NCI-H460 (cell line): ENCODE measurements around the gene ZNF280C. TPM values are rescaled to one million over a fixed set of nuclear protein-coding genes. Genes with fewer than 3 reads are reported as not detected.
"Not testable (repeated sequence)": the region's sequence is repeated elsewhere in the genome, so short reads cannot be mapped to it uniquely, and the experiment has no call there.

Experiments used
- DNase-seq: peaks from one replicate; pipeline ENCODE4 v3.0.0-alpha.2; 2016; ENCODE audit warnings: low read depth; ENCODE audit errors: extremely low read depth
- polyA plus RNA-seq: library from polyadenylated mRNA; depleted of rRNA; stranded (reverse); fragments of >200 nt; gene quantifications from 2 replicates; pipeline ENCODE4 v1.2.3, GENCODE V29; 2014; cell fraction: nucleus; rRNA removed
- total RNA-seq: library from RNA; depleted of rRNA; stranded (reverse); fragments of >200 nt; shearing (Covaris generic); gene quantifications from 2 replicates; pipeline ENCODE4 v1.2.3, GENCODE V29; 2014; rRNA removed

Gene ZNF280C, protein sequence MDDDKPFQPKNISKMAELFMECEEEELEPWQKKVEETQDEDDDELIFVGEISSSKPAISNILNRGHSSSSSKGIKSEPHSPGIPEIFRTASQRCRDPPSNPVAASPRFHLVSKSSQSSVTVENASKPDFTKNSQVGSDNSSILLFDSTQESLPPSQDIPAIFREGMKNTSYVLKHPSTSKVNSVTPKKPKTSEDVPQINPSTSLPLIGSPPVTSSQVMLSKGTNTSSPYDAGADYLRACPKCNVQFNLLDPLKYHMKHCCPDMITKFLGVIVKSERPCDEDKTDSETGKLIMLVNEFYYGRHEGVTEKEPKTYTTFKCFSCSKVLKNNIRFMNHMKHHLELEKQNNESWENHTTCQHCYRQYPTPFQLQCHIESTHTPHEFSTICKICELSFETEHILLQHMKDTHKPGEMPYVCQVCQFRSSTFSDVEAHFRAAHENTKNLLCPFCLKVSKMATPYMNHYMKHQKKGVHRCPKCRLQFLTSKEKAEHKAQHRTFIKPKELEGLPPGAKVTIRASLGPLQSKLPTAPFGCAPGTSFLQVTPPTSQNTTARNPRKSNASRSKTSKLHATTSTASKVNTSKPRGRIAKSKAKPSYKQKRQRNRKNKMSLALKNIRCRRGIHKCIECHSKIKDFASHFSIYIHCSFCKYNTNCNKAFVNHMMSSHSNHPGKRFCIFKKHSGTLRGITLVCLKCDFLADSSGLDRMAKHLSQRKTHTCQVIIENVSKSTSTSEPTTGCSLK
- total RNA-seq, result 32.8 and 34.2 TPM in 2 replicates
- 19.6 and 29.6 TPM in 2 replicates for polyA plus RNA-seq

DNA sequence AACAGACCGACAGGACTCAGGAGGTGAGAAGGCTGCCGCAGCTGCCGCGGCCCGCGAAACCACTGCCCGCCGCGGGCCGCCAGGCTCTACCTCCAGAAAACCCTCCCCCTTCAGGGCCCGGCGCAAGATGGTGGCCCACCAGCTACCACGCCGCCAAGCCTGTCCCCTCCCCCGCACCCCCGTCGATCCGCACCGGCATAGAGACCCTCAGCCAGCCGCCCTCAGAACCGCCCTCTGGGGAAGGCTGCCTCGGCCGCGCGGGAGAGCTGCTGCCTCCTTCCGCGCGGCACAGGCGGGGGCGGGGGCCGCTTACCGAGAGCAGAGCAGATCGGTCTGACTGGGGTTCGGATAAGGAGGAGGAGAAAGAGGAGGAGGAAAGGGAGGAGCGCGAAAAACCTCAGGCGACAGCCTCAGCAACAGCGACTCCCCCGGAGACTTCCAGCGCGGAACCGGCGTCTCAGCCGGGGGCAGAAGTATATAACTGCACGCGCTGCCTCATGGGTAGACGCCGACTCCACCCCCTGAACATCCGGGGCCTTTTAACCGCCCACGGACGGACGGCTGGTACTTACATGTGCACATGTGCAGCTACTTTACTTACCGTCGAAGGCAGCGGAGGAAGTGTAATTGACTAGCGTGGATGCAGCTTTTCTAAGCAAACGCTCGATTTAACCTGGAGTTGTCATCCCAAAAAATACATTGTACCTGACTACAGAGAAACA is at the start of gene ZNF280C:
Gene ZNF280C, minus strand, starts transcription at position 451 of the 722 bp plus-strand sequence. CDS start 8,450 bp downstream, outside the sequence.
- peak; percentile 95 for DNase-seq

DNA sequence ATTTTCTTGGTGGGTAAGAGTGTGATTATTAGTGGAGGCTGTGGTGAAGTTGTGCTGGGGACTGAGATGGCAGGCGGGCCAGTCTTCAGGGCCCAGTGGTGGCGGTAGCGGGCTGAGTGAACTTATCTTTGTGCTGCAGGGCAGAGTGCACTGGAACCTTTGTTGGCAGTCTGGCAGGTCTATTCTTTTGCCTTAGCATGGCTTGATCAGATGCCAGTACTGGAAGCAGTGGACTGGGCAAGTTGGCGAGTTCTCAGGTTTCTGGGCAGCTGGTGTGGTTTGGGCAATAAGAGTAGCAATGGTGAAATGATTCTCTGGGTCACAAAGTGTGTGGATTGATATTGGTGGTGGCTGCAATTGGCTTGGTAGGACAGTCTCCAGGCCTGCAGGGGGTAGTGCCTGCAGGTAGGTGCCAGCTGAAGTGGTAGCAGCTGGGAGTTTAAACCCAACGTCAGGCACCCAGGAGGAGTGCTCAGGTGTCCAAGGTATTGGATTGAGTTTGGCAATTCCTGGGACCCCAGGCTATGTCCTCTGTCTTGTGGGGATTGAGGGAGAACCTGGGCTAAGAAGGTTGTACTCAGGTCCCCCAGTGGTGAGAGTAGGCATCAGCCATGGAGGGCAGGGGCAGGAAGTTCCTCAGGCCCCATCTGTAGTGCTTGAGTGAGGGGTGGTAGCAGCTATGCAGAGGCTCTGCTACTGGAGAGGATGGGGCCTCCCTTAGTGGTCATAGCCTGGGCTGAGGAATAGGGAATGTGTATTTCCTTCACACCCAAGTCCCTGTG is 36.1 kb upstream of the ZNF280C start:
- DNase-seq, result no peak

DNA sequence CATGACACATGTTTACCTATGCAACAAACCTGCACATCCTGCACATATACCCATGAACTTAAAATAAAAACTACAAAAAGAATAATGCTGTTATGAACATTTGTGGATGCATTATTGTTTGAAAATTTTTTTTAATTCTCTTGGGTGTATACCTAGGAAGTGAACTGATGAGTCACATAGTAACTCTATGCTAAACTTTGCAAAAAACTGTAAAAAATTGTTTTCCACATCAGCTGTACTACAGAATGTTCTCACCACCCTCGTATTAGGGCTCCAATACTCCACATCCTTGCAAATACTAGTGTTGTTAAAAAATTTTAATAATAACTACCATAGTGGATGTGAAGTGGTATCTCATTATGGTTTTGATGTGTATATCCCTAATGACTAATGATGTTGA is 33.3 kb upstream of the ZNF280C start:
- no peak for DNase-seq

DNA sequence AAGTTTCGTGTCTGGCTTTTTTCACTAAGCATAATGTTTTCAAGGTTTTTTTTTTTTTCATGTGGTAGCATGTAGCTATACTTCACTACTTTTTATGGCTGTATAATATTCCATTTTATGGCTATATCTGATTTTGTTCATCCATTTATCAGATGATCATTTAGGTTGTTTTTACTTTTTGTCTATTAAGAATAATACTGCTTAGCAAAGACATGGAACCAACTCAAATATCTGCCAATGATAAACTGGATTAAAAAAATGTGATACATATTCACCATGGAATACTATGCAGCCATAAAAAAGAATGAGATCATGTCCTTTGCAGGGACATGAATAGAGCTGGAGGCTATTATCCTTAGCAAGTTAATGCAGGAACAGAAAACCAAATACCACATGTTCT is 32.7 kb upstream of the ZNF280C start:
- DNase-seq, result no peak

DNA sequence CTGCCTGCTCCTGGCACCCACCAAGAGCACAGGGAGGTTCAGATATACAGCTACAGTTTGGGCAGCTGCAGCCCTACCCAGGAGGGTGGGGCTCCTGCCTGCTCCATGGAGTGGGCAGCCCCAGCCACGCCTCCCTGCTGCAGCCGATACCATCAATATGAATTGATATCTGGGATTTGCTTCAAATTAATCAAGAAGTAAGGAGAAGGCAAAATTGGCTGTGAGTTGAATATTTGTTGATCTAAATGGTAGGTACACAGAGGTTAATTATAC is 31.2 kb upstream of the ZNF280C start:
- no peak for DNase-seq

DNA sequence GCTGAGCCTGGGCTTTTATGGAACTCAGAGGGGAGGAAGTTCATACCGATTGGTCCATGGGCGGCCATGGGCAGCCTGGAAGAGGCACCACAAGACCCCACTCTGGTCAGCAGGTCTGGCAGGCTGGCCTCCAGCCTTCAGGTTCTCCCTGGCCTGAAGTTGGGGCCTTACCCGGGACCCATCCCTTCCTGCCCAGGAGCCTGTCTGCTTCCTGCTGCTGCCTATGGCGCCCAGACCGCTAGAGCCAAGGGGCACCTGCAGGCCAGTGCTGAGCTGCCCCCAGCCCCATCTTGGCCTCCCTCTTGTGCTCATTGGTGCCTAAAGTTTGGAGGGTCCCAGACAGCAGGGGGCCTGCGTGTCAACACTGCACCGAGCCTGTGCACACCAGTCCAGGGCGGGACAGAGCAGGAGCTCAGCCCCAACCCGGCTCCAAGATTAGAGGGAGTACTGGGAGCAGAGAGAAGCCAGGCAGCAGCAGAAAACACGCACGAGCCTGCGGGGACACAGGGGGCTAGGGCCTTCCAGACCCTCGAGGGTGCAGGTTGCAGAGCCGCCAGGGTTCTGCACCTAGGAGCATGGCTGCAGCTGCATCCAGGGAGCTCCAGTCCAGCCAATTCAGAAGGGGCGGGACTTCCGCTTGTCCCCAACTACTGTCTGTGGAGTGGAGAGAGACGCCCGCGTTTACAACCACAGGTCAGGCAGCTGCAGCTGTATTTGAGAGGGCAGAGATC is 30.7 kb upstream of the ZNF280C start:
- DNase-seq, result no peak

DNA sequence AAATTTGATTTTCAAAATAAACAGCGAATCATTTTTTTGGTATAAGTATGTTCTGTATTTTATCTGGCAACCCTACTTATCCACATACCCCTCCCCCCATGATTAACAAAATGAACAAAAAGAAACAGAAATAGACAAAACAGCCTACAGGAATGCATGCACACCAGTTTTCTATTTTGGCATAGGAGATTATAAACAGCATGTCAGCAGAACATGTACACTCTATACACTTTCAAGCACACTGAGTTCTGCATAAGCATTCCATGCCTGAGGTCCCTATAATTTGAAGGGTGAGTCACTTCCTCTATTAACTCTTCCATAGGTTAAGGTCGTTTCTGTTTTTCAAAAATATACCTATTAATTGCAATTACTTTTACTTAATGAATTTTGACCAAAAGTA is 28.0 kb upstream of the ZNF280C start:
- no peak for DNase-seq

DNA sequence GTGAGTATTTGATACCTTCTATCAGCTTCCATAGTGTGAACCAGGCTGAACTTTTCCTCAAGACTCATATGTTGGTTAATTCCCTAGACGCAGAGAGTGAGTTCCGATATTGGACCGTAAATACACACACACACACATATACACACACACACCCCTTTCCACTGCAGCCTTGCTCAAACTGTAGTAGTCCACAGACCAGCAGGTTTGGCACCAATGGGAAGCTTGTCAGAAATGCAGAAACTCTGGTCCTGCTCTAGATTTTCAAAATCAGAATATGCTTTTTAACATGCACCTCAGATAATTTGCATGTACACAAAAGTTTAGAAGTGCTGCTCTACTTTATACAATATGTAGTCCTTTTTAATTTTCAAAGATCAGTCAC is 27.6 kb upstream of the ZNF280C start:
- no peak for DNase-seq

DNA sequence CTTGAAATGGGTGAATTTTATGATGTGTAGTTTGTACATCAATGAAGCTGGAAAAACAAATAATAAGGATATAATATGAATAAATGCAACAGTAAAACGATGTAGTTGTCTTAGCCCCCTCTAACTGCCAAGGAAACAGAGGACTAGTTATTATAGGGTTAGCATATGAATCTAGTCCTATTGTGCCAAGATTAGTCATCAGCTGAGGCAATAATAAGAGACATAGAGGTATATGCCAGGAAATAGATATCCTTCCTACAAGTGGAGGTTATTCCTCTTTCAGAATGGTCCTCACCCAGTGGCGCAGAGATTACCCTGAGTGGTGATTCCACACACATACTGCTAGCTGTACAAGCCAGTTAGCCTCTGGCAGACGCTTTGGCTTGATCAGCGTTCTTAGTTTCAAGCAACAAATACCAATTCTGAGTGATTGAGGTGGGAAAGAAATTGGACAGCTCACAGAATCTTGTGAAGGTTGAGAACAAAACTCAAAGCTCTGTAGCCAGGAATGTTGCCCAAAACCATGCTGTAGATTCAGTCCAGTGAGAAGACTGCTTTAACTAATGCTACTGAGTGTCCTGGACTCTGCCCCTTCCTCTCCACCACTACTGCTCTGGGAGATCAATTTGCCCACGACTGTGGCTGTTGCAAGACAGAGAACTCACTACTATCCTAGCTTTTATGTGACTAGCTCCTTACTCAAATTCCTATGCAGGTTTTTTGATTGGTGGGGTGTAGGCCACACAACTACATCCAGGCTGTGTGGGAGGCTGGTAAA is 27.0 kb upstream of the ZNF280C start:
- no peak for DNase-seq

DNA sequence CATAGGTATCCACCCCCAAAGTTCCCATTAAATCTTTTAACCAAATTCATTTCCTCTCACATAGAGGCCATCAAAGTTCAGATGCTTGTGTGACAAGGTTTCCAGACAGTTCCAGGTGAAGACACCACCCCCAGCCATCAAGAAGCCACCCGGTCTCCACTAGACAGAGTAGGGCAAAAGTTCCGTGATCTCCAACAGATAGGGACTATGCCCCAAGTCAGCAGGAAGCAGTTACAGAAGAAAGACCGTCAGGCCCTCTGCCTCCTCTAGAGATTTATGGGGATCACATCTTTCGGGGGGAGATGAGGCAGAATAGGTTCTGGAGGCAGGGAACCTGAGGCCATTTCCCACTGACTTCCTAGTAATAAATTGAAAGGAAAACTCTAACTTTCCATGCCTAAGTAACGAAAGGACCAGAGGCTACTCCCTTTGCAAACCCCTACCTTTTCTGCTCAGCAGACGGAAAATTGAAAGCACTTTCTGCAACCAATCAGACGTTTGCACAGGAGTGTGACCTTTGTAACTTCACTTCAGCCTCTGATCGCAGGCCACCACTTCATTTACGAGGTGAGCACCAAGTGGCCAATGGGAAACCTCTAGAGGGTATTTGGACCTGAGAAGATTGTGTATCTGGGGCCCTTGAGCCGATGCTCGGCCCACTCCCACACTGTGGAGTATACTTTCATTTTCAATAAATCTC is 18.5 kb upstream of the ZNF280C start:
- DNase-seq, result no peak

DNA sequence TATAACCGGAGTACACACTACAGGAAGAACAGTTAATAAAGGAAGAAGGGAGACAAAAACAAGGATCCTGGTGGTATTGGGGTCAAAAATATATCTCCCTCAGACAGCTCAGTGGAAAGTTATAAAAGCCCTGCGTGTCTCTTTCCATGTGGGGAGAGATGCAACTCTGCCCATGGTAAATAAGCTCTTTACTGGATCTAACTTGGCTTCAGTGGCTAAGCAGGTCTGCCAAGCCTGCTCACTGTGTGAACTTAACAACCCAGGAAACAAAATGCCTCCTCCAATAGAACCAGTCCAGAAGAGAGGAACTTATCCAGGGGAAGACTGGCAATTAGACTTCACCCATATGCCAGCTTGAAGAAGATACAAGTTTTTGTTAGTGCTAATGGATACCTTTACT is 17.0 kb upstream of the ZNF280C start:
- no peak for DNase-seq

DNA sequence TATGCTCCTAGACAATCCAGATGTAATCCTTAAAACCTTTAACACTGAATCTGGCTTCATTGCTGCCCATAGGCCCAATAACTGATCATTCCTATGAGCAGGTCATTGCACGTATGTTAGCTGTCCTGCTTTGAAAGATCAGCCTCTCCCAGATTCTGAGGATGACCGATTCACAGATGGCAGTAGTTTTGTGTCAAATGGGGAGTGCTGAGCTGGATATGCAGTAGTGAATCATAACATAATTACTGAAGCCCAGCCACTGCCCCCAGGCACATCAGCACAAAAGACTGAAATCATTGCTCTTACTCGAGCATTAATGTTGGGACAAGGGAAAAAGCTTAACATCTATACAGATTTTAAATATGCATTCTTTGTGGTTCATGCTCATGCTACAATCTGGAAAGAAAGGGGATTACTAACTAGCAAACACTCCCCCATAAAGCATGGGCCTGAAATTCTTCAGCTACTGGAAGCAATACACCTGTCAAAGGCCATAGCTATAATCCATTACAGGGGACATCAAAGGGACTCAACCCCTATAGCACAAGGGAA is 16.4 kb upstream of the ZNF280C start:
- no peak for DNase-seq

DNA sequence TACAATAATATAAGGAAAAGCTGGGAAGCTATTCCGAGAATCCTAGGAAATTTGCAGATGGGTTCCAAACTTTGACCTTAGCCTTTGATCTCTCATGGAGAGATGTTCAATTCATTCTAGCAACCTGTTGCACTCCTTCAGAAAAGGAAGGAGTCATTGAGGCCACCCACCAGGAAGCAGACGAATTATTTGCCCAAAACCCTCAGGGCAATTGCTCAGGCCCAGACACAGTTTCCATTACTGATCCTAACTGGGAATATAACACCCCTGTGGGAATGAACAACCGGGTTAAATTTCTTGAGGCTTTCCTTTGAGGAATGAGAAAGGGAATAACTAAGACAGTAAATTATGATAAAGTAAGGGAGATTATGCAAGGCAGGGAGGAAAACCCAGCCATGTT is 13.5 kb upstream of the ZNF280C start:
- no peak for DNase-seq

DNA sequence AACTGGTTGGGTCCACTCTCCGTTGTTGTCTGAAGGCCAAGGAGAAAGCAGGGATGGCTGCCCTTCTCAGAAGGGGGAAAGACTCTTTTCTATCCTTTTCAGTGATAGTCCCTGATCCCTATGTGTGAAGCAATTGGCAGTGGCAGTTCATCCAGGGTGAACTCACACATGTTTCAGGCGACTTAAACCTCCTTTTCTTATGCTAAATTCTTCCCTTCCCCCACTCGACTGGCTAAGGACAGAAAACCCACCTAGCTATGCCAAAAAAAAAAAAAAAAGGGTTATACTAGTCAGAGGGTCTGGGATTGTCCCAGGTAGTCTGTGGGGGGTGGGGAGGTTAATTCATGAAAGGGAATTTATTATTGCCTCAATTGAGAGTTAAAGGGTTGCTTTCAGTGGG is 12.2 kb upstream of the ZNF280C start:
- DNase-seq, result no peak

DNA sequence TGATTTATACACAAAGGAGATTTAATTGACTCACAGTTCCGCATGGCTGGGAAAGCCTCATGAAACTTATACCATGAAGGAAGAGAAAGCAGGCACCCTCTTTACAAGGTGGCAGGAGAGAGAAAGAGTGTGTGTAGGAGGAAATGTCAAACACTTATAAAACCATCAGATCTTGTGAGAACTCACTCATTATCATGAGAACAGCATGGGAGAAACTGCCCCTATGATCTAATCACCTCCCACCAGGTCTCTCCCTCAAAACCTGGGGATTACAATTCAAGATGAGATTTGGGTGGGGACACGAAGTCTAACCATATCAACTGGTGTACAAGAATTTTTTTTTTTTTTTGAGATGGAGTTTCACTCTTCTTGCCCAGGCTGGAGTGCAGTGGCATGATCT is 3.6 kb upstream of the ZNF280C start:
- not testable (repeated sequence) for DNase-seq

DNA sequence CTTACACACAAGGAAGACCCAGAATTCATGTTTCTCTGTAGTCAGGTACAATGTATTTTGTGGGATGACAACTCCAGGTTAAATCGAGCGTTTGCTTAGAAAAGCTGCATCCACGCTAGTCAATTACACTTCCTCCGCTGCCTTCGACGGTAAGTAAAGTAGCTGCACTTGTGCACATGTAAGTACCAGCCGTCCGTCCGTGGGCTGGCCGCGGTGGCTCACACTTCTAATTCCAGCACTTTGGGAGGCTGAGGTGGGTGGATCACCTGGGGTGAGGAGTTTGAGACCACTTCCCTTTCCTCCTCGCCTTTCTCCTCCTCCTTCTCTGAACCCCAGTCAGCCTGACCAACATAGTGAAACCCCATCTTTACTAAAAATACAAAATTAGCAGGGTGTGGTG is 692 bp upstream of the ZNF280C start:
- DNase-seq, result not testable (repeated sequence)

DNA sequence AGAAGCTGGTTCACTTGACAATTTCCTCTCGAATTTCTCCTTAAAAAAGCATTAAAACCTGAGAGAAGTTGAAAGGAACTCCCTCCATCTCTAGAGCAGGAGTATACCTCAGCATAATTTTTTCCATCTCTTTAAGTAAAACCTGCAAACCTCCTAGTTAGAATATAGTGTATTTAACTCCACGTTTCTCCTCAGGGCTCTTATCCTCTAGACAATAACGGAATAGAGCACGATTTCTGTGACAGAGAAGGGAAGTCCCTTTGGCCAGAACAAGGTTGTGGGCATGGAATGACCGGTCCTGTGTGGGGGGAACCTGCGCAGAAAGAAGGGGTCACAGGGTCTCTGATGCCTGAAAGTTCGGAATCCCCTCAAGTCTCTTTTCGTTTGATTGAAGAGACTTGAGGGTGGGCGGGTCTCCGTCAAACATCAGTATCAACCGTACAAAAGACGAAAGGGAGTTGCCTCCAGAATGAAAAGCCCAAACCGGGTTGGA is 697 bp downstream of the ZNF280C start:
- no peak for DNase-seq

DNA sequence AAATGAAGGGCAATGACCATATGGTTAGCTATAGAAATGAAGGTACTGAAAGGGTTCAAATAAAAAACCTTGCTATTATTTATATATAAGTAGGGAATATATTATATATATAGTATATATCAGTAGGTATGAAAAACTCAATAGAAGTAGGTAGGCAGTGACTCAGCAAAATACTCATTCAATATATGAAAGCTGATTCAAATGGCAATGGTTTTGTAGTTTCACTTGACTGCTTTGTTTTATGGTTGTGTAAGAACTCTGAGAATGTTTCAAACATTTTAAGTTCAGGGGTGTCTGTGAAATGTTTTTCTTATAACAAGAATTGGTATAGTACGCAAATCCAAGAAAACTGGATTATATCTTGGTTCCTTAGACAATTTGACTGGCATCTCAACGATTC is 4.1 kb downstream of the ZNF280C start:
- DNase-seq, result no peak
